Muscle layer of colon (tissue), 2 donors: ENCODE data around the gene MAGEA2.
"Not testable (repeated sequence)": the region's sequence is repeated elsewhere in the genome, so short reads cannot be mapped to it uniquely, and the experiment has no call there.

Experiments used
- H3K27ac ChIP-seq: one replicate; pipeline ENCODE4 v1.7.0; 2013; ENCODE audit warnings: low read depth, mild to moderate bottlenecking, low read length, moderate library complexity
- H3K27me3 ChIP-seq, 2 donors: one replicate each; pipeline ENCODE4 v1.7.0; 2013; ENCODE audit warnings: low read length in 2 of 2, mild to moderate bottlenecking in 2 of 2; ENCODE audit not compliant: insufficient read depth in 2 of 2, control insufficient read depth in 1 of 2
- H3K36me3 ChIP-seq: one replicate; pipeline ENCODE4 v1.7.0; 2013; ENCODE audit warnings: mild to moderate bottlenecking, low read length; ENCODE audit not compliant: insufficient read depth
- H3K4me1 ChIP-seq: one replicate; pipeline ENCODE4 v1.7.0; 2013; ENCODE audit warnings: mild to moderate bottlenecking, low read length; ENCODE audit not compliant: insufficient read depth
- H3K4me3 ChIP-seq, 2 donors: one replicate each; pipeline ENCODE4 v1.7.0; 2013; ENCODE audit warnings: low read length in 2 of 2, low read depth in 1 of 2, mild to moderate bottlenecking in 1 of 2, moderate library complexity in 1 of 2
- H3K9ac ChIP-seq: one replicate; pipeline ENCODE4 v1.7.0; 2013; ENCODE audit warnings: low read length
- H3K9me3 ChIP-seq: one replicate; pipeline ENCODE4 v1.7.0; 2013; ENCODE audit warnings: mild to moderate bottlenecking, low read length
- donor health status: abdominal sarcoma.
- donor health status: Adenocarcinoma of cecum.

Gene MAGEA2, protein sequence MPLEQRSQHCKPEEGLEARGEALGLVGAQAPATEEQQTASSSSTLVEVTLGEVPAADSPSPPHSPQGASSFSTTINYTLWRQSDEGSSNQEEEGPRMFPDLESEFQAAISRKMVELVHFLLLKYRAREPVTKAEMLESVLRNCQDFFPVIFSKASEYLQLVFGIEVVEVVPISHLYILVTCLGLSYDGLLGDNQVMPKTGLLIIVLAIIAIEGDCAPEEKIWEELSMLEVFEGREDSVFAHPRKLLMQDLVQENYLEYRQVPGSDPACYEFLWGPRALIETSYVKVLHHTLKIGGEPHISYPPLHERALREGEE

DNA sequence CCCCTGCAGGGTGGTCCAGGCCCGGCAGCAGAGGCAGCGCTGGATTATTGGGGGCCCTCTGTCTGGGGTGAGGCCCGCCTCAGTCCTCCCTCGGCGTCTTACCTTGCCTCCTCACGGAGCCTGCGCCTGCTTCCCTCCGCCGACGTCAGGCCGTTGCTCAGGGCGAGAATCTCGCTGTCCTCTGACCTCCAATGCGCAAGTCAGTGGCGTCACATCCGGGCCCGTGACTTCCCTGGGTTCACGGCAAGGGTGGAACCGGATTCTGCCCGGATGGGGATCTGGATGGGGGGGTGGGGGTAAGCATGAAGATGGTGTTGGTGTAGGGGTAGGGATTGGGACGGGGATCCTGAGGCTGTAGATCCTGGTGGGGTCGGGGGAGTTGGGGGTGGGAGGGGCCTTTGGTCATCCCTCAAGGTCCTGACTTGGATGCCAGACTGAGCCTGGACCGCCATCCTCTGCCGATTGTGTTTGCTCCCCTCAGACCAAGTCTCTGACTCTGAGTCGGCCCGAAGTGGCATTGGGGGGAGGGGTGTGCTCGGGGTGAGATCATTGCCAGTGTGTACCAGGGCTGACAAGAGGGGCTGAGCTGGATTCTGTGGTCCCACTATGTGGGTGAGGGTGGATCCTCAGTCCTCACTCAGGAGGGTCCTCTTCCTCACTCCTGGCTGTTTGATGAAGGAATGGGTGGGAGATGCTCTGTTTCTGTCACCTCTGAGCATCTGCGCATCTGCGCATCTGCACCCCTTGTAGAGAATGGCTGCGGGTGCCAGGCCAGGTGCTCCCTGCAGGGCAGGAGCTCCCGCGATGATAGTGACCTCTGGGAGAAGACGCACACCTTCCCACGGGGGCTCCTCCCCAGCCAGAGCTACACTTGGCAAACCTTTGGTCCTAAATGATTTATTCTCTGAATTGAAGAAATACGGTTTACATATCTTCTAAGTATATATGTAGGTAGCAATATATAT is at the start of gene MAGEA2:
MAGEA2 (minus strand) TSS at position 157 of the 965 bp plus-strand sequence. CDS start 2,479 bp downstream, outside the sequence.
- H3K9me3 ChIP-seq, H3K9ac ChIP-seq, H3K27me3 ChIP-seq, H3K4me1 ChIP-seq, H3K4me3 ChIP-seq, H3K36me3 ChIP-seq, H3K27ac ChIP-seq: not testable (repeated sequence)

- no peak overlapping the region for H3K4me3 ChIP-seq
- H3K27ac ChIP-seq: no peak overlapping the region
- no peaks in the 10 kb centered on the region for H3K36me3 ChIP-seq
Observed at GRCh38 chrX:152798945-152799344, 45.3 kb upstream of the MAGEA2 start.

GRCh38 chrX:152787062-152787461 is 33.4 kb upstream of the MAGEA2 start:
- H3K36me3 ChIP-seq, H3K4me1 ChIP-seq, H3K9ac ChIP-seq, H3K27me3 ChIP-seq, H3K27ac ChIP-seq, H3K4me3 ChIP-seq, H3K9me3 ChIP-seq: not testable (repeated sequence)

More at GRCh38 chrX:152798945-152799344, 45.3 kb upstream of the MAGEA2 start:
- H3K4me1 ChIP-seq: no peaks in the 10 kb centered on the region
- H3K9ac ChIP-seq: no peak overlapping the region
- no peaks in the 10 kb centered on the region for H3K27me3 ChIP-seq
- no peaks in the 10 kb centered on the region for H3K9me3 ChIP-seq

GRCh38 chrX:152769549-152770289 is 16.1 kb upstream of the MAGEA2 start, which contains the start of gene MAGEA6:
Gene MAGEA6, minus strand, starts transcription at chrX:152769689. Its CDS starts 2,039 bp downstream, at chrX:152767650.
- not testable (repeated sequence) for H3K36me3 ChIP-seq, H3K9me3 ChIP-seq, H3K27me3 ChIP-seq, H3K27ac ChIP-seq, H3K9ac ChIP-seq, H3K4me1 ChIP-seq, H3K4me3 ChIP-seq

DNA sequence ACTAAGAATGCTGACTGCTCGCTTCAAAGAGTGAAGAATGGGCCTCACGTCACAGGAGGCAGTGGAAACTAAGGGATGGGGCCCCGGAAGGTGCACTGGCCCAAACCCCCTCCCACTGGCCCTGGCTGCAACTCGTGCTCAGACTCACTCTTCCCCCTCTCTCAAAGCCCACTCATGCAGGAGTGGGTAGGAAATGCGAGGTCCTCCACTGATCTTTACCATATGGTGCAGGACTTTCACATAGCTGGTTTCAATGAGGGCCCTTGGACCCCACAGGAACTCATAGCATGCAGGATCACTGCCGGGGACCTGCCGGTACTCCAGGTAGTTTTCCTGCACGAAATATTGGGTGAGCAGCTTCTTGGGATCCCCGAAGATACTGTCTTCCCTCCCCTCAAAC is 12.9 kb upstream of the MAGEA2 start:
- H3K27ac ChIP-seq: not testable (repeated sequence)

GRCh38 chrX:152761582-152761981 is 7.9 kb upstream of the MAGEA2 start:
- H3K27ac ChIP-seq, H3K4me3 ChIP-seq, H3K9me3 ChIP-seq, H3K4me1 ChIP-seq, H3K9ac ChIP-seq, H3K36me3 ChIP-seq, H3K27me3 ChIP-seq: not testable (repeated sequence)

More for the DNA sequence above, 12.9 kb upstream of the MAGEA2 start:
- H3K4me3 ChIP-seq, H3K9ac ChIP-seq, H3K9me3 ChIP-seq, H3K27me3 ChIP-seq, H3K36me3 ChIP-seq, H3K4me1 ChIP-seq: not testable (repeated sequence)

DNA sequence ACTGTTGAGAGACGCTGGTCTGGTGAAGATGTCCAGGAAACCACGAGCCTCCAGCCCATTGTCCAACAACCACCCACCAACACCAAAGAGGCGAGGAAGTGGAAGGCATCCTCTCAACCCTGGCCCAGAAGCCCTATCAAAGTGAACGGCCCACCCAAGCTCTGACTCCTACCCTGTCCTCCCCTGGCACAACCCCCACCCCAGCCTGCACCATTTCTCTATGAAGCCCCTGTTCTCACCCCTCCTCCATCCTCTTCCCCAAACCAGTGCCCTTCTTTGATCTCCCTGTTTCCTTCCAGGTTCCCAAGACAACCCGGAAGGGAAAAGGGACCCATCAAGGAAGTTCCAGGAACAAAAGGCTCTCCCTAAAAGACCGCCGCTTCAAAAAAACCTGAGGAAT is 5.9 kb upstream of the MAGEA2 start:
- H3K4me1 ChIP-seq, H3K4me3 ChIP-seq, H3K27ac ChIP-seq, H3K9ac ChIP-seq, H3K9me3 ChIP-seq, H3K36me3 ChIP-seq, H3K27me3 ChIP-seq: not testable (repeated sequence)

DNA sequence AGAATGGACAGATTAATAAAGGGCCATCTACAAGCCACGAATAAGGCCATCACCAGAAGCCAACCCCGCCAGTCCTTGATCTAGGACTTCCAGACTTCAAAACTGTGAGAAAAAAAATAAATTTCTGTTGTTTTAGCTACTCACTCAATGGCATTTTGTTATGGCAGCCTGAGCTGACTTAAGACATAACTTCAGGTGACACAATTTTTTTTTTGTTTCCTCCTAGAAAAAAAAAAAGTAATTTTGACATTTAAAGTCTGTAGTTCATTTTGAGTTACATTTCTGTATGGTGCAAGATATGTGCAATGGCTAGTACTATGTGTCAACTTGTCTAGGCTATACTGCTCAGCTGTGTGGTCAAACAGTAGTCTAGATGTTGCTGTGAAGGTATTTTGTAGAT is 5.3 kb upstream of the MAGEA2 start, which contains the start of gene CSAG3:
CSAG3 (plus strand) TSS at position 301 of the 400 bp plus-strand sequence.
- H3K9ac ChIP-seq, H3K9me3 ChIP-seq, H3K27ac ChIP-seq, H3K36me3 ChIP-seq, H3K27me3 ChIP-seq, H3K4me3 ChIP-seq, H3K4me1 ChIP-seq: not testable (repeated sequence)

GRCh38 chrX:152754871-152755270 is 1.2 kb upstream of the MAGEA2 start:
- not testable (repeated sequence) for H3K9ac ChIP-seq, H3K9me3 ChIP-seq, H3K4me3 ChIP-seq, H3K27ac ChIP-seq, H3K27me3 ChIP-seq, H3K36me3 ChIP-seq, H3K4me1 ChIP-seq

DNA sequence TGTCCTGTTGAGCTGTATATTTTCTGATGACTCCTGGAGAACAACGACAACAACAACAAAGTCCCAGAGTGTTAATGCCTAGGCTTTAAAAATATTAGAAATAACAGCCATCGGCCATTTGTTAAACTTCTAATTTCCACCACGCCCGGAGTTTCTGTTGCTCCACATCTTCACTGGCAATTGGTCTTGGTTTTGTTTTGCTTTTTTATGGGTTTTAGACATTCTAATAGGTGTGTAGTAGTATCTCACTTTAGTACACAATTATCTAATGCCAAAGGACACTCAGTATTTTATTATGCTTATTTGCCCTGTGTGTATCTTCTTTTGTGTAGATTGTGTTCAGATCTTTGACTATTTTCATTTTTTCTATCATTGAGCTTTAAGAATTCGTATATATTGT is 15.1 kb downstream of the MAGEA2 start:
- no peaks in the 10 kb centered on the region for H3K4me1 ChIP-seq
- H3K27ac ChIP-seq: no peak overlapping the region
- H3K27me3 ChIP-seq: no peaks in the 10 kb centered on the region
- no peaks in the 10 kb centered on the region for H3K9me3 ChIP-seq
- no peak overlapping the region for H3K4me3 ChIP-seq
- H3K36me3 ChIP-seq: no peaks in the 10 kb centered on the region
- H3K9ac ChIP-seq: no peak overlapping the region

DNA sequence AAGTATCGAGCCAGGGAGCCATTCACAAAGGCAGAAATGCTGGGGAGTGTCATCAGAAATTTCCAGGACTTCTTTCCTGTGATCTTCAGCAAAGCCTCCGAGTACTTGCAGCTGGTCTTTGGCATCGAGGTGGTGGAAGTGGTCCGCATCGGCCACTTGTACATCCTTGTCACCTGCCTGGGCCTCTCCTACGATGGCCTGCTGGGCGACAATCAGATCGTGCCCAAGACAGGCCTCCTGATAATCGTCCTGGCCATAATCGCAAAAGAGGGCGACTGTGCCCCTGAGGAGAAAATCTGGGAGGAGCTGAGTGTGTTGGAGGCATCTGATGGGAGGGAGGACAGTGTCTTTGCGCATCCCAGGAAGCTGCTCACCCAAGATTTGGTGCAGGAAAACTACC is 17.1 kb downstream of the MAGEA2 start:
- not testable (repeated sequence) for H3K36me3 ChIP-seq, H3K27ac ChIP-seq, H3K9ac ChIP-seq, H3K9me3 ChIP-seq, H3K4me1 ChIP-seq, H3K4me3 ChIP-seq, H3K27me3 ChIP-seq
